GM23338 (cell line): ENCODE results near the gene ZNF581. TPM values are rescaled to one million over a fixed set of nuclear protein-coding genes. Genes with fewer than 3 reads are reported as not detected.

Experiments used
- ATAC-seq: fragments of 200-7000 bp; cut with Tn5 transposase; 3 replicates; pipeline ENCODE4 v1.9.1; 2020
- DNase-seq: peaks from one replicate; pipeline ENCODE4 v3.0.0-alpha.2; 2015; ENCODE audit warnings: low spot score
- H2AFZ ChIP-seq: fragments of 200-600 bp; sonication (generic); 2 replicates; pipeline ENCODE4 v1.8.0; 2016; ENCODE audit warnings: antibody characterized with exemption, mild to moderate bottlenecking, moderate library complexity
- H3F3A ChIP-seq: fragments of 200-600 bp; sonication (generic); replicated peaks from 2 replicates; pipeline ENCODE4 v1.8.0; 2017; ENCODE audit warnings: antibody characterized with exemption, mixed run types, low read depth
- H3K27ac ChIP-seq: fragments of 200-600 bp; sonication (generic); 2 replicates; pipeline ENCODE4 v1.6.1; 2016; ENCODE audit warnings: low read depth
- H3K27me3 ChIP-seq: fragments of 200-600 bp; sonication (generic); 2 replicates; pipeline ENCODE4 v1.8.0; 2016; ENCODE audit warnings: mild to moderate bottlenecking, mixed run types, moderate library complexity; ENCODE audit not compliant: insufficient read depth
- H3K36me3 ChIP-seq: fragments of 200-600 bp; sonication (generic); 2 replicates; pipeline ENCODE4 v1.8.0; 2016; ENCODE audit warnings: mild to moderate bottlenecking; ENCODE audit not compliant: insufficient read depth
- H3K4me1 ChIP-seq: fragments of 200-600 bp; sonication (generic); 2 replicates; pipeline ENCODE4 v1.8.0; 2016; ENCODE audit warnings: mild to moderate bottlenecking, moderate library complexity; ENCODE audit not compliant: insufficient read depth
- H3K4me2 ChIP-seq: fragments of 200-600 bp; sonication (generic); 2 replicates; pipeline ENCODE4 v1.7.1; 2017; ENCODE audit warnings: mixed run types
- H3K4me3 ChIP-seq: fragments of 200-600 bp; sonication (generic); 2 replicates; pipeline ENCODE4 v1.6.1; 2016; ENCODE audit warnings: mixed run types
- H3K79me2 ChIP-seq: fragments of 200-600 bp; sonication (generic); replicated peaks from 2 replicates; pipeline ENCODE4 v1.8.0; 2017; ENCODE audit warnings: mild to moderate bottlenecking; ENCODE audit not compliant: insufficient read depth
- H3K9me2 ChIP-seq: fragments of 200-600 bp; sonication (generic); 2 replicates; pipeline ENCODE4 v1.8.0; 2017; ENCODE audit not compliant: insufficient read depth
- H4K20me1 ChIP-seq: fragments of 200-600 bp; sonication (generic); replicated peaks from 2 replicates; pipeline ENCODE4 v1.8.0; 2017; ENCODE audit warnings: mild to moderate bottlenecking; ENCODE audit not compliant: insufficient read depth
- H3K27ac Mint-ChIP-seq: 2 replicates; pipeline ENCODE4 v1.8.0; 2020; ENCODE audit warnings: inconsistent platforms, mild to moderate bottlenecking, moderate library complexity, mixed read lengths
- H3K27me3 Mint-ChIP-seq: 3 replicates; pipeline ENCODE4 v1.8.0; 2022; ENCODE audit warnings: low read depth, mild to moderate bottlenecking, moderate library complexity, mixed read lengths, inconsistent platforms; ENCODE audit not compliant: insufficient read depth, poor library complexity
- H3K36me3 Mint-ChIP-seq: 3 replicates; pipeline ENCODE4 v1.8.0; 2021; ENCODE audit warnings: low read depth, mild to moderate bottlenecking, inconsistent platforms, moderate library complexity, mixed read lengths
- H3K4me1 Mint-ChIP-seq: 3 replicates; pipeline ENCODE4 v1.8.0; 2020; ENCODE audit warnings: mild to moderate bottlenecking, inconsistent platforms, mixed read lengths
- H3K4me3 Mint-ChIP-seq: 3 replicates; pipeline ENCODE4 v1.8.0; 2021; ENCODE audit warnings: moderate library complexity, mild to moderate bottlenecking, inconsistent platforms, mixed read lengths
- H3K9me3 Mint-ChIP-seq: 3 replicates; pipeline ENCODE4 v1.8.0; 2020; ENCODE audit warnings: moderate library complexity, mild to moderate bottlenecking, inconsistent platforms, mixed read lengths
- CREB1 ChIP-seq: fragments of 250-450 bp; sonication (Bioruptor Pico); IDR thresholded peaks from 2 replicates; pipeline ENCODE4 v1.5.0; 2020; ENCODE audit warnings: low read depth, mild to moderate bottlenecking, moderate library complexity
- CTCF ChIP-seq, 2 experiments: fragments of 200-600 bp in 1 of 2; sonication (generic) in 1 of 2; conservative IDR thresholded peaks; 2 replicates each; pipeline versions ENCODE4 v1.5.1 to v1.6.1; 2016 to 2017; ENCODE audit warnings: antibody characterized with exemption in 2 of 2, low read depth in 2 of 2, mild to moderate bottlenecking in 2 of 2, moderate library complexity in 1 of 2
- ETS1 ChIP-seq: IDR thresholded peaks from 2 replicates; pipeline ENCODE4 v1.6.1; 2016; ENCODE audit warnings: antibody characterized with exemption
- EZH2 ChIP-seq: fragments of 200-600 bp; sonication (generic); IDR thresholded peaks from one replicate; pipeline ENCODE4 v1.8.0; 2017; ENCODE audit warnings: antibody characterized with exemption, mild to moderate bottlenecking, low read depth; ENCODE audit not compliant: unreplicated experiment
- NANOG ChIP-seq: IDR thresholded peaks from 2 replicates; pipeline ENCODE4 v1.6.1; 2016; ENCODE audit warnings: antibody characterized with exemption, borderline replicate concordance
- POLR2AphosphoS5 ChIP-seq: IDR thresholded peaks from 2 replicates; pipeline ENCODE4 v1.6.1; 2016; ENCODE audit warnings: antibody characterized with exemption, low read depth
- STAT1 ChIP-seq: IDR thresholded peaks from one replicate; pipeline ENCODE4 v1.6.1; 2016; ENCODE audit warnings: antibody characterized with exemption; ENCODE audit not compliant: unreplicated experiment
- ZNF331 ChIP-seq: fragments of 250-450 bp; sonication (Bioruptor Pico); IDR thresholded peaks from 2 replicates; pipeline ENCODE4 v1.5.0; 2020; ENCODE audit warnings: low read depth, mild to moderate bottlenecking, moderate library complexity
- polyA plus RNA-seq: library from polyadenylated mRNA; unstranded; fragments of >200 nt; fragmentation: Nextera tagmentation; extraction: Ambion mirVana; gene quantifications from 2 replicates; pipeline ENCODE4 v1.2.1, GENCODE V29; 2016
- total RNA-seq: library from RNA; depleted of rRNA; stranded (reverse); fragments of >200 nt; shearing (Covaris generic); gene quantifications from 2 replicates; pipeline ENCODE4 v1.2.3, GENCODE V29; 2014
- TF ChIP-seq, protein P1 (sequence below): fragments of 250-450 bp; sonication (Bioruptor Pico); IDR thresholded peaks from 2 replicates; pipeline ENCODE4 v1.5.0; 2020; ENCODE audit warnings: mild to moderate bottlenecking, moderate library complexity
- TF ChIP-seq, protein P2 (sequence below): IDR thresholded peaks from one replicate; pipeline ENCODE4 v1.6.1; 2018; ENCODE audit warnings: antibody characterized with exemption; ENCODE audit not compliant: unreplicated experiment

The ZNF581 gene
- total and polyA plus RNA-seq, 2 experiments from 2014 or later = 48.5 to 87.6 TPM

- Histone ChIP-seq H3K79me2 (peaks cover 77% of the 10 kb centered on the region), H4K20me1 (peaks cover 36% of the 10 kb centered on the region), H3K27ac (no peak overlapping the region), H3K9me2 (no peaks in the 10 kb centered on the region), H3K4me3 (no peak overlapping the region), H3F3A (peaks cover 23% of the 10 kb centered on the region), H3K36me3 (peaks cover 40% of the 10 kb centered on the region), H3K4me2 (no peak overlapping the region), H3K4me1 (peaks cover 3% of the 10 kb centered on the region; the same call in 1 of the 2 replicates), H3K27me3 (no peaks in the 10 kb centered on the region), H2AFZ (no peak overlapping the region)
- H3K9me3 Mint-ChIP-seq = peaks cover 5% of the 10 kb centered on the region; the same call in 1 of the 3 replicates
- ATAC-seq (no peak), DNase-seq (no peak)
- TF ChIP-seq, protein P1, sequence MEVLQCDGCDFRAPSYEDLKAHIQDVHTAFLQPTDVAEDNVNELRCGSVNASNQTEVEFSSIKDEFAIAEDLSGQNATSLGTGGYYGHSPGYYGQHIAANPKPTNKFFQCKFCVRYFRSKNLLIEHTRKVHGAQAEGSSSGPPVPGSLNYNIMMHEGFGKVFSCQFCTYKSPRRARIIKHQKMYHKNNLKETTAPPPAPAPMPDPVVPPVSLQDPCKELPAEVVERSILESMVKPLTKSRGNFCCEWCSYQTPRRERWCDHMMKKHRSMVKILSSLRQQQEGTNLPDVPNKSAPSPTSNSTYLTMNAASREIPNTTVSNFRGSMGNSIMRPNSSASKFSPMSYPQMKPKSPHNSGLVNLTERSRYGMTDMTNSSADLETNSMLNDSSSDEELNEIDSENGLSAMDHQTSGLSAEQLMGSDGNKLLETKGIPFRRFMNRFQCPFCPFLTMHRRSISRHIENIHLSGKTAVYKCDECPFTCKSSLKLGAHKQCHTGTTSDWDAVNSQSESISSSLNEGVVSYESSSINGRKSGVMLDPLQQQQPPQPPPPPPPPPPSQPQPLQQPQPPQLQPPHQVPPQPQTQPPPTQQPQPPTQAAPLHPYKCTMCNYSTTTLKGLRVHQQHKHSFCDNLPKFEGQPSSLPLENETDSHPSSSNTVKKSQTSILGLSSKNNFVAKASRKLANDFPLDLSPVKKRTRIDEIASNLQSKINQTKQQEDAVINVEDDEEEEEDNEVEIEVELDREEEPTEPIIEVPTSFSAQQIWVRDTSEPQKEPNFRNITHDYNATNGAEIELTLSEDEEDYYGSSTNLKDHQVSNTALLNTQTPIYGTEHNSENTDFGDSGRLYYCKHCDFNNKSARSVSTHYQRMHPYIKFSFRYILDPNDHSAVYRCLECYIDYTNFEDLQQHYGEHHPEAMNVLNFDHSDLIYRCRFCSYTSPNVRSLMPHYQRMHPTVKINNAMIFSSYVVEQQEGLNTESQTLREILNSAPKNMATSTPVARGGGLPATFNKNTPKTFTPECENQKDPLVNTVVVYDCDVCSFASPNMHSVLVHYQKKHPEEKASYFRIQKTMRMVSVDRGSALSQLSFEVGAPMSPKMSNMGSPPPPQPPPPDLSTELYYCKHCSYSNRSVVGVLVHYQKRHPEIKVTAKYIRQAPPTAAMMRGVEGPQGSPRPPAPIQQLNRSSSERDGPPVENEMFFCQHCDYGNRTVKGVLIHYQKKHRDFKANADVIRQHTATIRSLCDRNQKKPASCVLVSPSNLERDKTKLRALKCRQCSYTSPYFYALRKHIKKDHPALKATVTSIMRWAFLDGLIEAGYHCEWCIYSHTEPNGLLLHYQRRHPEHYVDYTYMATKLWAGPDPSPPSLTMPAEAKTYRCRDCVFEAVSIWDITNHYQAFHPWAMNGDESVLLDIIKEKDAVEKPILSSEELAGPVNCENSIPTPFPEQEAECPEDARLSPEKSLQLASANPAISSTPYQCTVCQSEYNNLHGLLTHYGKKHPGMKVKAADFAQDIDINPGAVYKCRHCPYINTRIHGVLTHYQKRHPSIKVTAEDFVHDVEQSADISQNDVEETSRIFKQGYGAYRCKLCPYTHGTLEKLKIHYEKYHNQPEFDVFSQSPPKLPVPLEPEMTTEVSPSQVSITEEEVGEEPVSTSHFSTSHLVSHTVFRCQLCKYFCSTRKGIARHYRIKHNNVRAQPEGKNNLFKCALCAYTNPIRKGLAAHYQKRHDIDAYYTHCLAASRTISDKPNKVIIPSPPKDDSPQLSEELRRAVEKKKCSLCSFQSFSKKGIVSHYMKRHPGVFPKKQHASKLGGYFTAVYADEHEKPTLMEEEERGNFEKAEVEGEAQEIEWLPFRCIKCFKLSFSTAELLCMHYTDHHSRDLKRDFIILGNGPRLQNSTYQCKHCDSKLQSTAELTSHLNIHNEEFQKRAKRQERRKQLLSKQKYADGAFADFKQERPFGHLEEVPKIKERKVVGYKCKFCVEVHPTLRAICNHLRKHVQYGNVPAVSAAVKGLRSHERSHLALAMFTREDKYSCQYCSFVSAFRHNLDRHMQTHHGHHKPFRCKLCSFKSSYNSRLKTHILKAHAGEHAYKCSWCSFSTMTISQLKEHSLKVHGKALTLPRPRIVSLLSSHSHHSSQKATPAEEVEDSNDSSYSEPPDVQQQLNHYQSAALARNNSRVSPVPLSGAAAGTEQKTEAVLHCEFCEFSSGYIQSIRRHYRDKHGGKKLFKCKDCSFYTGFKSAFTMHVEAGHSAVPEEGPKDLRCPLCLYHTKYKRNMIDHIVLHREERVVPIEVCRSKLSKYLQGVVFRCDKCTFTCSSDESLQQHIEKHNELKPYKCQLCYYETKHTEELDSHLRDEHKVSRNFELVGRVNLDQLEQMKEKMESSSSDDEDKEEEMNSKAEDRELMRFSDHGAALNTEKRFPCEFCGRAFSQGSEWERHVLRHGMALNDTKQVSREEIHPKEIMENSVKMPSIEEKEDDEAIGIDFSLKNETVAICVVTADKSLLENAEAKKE (CRISPR knock-in tag) = no peak
- TF ChIP-seq EZH2 (no peak), POLR2AphosphoS5 (no peak), CREB1 (no peak), CTCF (conservative IDR thresholded peaks at IDR 0.05; ENCODE audit: low read depth in 2 of 2) (no peak), ZNF331 (CRISPR knock-in tag) (no peak), STAT1 (no peak), NANOG (no peak), ETS1 (no peak)
- TF ChIP-seq, protein P2, sequence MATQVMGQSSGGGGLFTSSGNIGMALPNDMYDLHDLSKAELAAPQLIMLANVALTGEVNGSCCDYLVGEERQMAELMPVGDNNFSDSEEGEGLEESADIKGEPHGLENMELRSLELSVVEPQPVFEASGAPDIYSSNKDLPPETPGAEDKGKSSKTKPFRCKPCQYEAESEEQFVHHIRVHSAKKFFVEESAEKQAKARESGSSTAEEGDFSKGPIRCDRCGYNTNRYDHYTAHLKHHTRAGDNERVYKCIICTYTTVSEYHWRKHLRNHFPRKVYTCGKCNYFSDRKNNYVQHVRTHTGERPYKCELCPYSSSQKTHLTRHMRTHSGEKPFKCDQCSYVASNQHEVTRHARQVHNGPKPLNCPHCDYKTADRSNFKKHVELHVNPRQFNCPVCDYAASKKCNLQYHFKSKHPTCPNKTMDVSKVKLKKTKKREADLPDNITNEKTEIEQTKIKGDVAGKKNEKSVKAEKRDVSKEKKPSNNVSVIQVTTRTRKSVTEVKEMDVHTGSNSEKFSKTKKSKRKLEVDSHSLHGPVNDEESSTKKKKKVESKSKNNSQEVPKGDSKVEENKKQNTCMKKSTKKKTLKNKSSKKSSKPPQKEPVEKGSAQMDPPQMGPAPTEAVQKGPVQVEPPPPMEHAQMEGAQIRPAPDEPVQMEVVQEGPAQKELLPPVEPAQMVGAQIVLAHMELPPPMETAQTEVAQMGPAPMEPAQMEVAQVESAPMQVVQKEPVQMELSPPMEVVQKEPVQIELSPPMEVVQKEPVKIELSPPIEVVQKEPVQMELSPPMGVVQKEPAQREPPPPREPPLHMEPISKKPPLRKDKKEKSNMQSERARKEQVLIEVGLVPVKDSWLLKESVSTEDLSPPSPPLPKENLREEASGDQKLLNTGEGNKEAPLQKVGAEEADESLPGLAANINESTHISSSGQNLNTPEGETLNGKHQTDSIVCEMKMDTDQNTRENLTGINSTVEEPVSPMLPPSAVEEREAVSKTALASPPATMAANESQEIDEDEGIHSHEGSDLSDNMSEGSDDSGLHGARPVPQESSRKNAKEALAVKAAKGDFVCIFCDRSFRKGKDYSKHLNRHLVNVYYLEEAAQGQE = no peak
- peaks cover 15% of the 10 kb centered on the region for H3K4me1 Mint-ChIP-seq
- H3K4me3 Mint-ChIP-seq = no peak overlapping the region
- peaks cover 36% of the 10 kb centered on the region for H3K27me3 Mint-ChIP-seq
- peaks cover 93% of the 10 kb centered on the region for H3K36me3 Mint-ChIP-seq
- H3K27ac Mint-ChIP-seq = no peak overlapping the region
These were observed 23.5 kb downstream of the ZNF581 start for GRCh38 chr19:55667006-55667381.
